NCI-H524 (cell line): ENCODE data around the gene NUFIP1.
"Not testable (repeated sequence)": the region's sequence is repeated elsewhere in the genome, so short reads cannot be mapped to it uniquely, and the experiment has no call there.

Experiments used
- DNase-seq, 2 experiments: peaks; one replicate each; lab custom pipeline; 2025; lab: John Stamatoyannopoulos, UW

Gene NUFIP1

DNA sequence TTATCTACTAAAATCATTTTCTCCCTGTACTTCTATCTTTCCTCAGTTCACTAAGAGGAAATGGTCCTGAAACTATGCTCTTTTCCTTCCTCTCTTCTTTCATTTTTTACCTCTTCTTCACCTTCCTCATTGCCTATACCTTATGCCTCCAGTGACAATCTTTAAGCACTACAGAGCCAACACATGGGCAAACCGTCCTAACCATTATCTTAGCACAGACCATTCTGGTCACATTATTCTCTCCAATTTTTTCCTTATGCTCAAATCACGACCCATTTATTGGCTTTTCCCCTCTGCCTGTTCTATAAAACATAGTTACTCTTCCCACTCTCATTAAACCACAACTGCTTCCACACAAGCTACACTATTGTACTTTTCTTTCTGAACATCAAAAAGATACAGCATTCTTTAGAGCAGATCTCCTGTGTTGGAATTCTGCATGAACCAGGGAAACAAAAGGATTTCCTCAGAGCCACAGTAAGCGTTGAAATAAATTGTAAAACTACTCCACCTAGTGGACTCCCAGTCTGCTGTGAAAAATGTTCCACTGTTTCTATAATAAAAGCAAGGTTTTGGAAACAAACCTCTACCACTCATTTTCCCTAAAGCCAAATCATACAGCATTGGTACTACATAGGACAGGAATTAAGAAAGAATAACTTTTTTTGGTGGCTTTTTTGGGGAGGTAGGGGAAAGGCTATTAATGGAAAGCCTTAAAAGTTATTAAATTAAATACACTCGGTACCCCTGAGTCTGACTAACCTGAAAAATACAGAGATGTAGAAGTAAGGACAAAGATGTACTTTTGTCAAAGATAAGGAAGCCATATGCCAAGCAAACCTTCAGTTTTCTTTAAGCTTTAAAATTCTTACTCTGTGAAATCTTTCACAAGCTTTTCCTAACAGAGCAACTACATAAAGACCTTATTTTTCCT, 19.5 kb downstream of the NUFIP1 start:
- peak in 1 of 2 experiments; percentile 59 for DNase-seq

DNA sequence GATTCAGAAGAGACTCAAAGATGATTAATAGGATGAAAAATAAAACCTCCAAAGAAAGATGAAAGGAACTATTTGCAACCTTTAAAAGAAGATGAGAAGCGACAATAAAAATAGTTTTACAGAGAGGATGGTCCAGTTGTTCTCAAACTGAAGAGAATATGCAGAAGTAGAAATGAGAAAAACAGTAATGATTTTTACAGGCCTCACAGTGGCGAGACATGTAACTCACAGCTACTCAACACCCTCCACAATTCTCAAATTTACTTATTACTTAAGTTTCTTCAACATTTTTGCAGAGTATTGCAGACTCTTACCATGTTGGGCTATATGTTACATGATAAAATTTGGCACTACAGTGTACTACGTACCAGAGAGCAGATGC, 20.8 kb downstream of the NUFIP1 start:
- DNase-seq, result no peak

DNA sequence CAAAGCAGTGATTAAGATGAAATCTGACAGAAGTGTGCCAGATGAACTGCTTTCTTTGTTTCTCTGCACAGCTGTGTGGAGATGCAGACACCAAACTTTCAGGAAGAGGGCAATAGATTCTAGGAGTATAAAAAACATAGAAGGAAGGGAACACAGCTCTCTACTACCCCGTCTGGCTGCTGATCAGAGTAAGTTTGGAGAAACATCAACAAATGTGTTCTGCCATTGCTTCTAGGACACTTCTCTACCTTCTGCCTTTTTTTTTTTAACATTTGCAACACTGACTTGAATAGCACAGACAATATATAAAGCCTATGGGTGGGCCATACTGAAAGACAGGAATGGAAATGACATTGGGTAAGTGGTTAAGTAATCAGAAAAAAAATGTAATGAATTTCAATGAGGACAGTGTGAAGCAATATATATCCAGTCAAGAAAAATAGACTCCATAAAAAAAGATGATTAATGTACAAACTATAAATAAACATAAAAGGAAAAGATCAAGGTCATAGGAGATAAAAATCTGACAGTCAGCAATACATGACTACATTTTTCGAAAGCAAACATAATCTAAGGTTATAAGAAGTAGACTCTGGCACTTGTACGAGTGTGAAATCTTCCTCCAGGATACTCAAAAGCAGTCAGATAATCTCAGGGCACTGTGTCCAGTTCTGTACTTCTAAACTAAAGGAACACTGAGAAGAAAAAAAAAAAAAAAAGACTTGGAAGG, 21.4 kb downstream of the NUFIP1 start:
- DNase-seq, result no peak

DNA sequence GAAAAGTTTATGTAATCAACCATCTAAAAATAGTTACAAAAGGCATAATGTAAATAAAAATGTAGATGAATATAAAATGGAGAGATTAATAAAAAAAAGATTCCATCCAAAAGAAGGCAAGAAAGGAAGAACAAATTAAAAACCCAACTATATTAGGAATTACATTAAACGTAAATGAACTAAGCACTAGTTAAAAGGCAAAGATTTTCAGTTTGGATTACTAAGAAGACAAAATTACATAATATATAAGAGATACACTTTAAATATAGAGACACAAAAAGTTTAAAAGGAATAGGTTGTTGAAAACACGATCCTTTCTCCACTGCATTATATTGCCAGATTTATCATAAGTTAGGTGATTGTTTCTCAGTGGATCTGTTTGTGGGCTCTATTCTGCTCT, 27.3 kb downstream of the NUFIP1 start:
- no peak for DNase-seq

DNA sequence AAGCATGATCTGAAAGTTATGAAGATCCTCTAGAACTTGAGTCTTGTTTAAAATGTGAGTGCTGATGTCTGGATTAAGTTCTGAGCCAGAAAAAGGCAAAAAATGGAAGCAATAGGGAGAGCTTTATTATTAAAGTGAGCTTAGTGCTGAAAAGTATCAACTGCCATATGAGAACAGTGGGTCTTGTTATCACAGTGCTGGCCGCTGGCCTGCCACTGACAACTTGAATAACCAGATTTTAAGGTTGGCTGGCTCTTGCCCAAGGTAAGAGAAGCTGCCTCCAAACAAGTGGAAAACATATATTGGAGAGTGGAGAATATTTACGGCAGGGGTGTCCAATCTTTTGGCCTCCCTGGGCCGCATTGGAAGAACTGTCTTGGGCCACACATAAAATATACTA, 33.9 kb downstream of the NUFIP1 start:
- DNase-seq, result no peak

DNA sequence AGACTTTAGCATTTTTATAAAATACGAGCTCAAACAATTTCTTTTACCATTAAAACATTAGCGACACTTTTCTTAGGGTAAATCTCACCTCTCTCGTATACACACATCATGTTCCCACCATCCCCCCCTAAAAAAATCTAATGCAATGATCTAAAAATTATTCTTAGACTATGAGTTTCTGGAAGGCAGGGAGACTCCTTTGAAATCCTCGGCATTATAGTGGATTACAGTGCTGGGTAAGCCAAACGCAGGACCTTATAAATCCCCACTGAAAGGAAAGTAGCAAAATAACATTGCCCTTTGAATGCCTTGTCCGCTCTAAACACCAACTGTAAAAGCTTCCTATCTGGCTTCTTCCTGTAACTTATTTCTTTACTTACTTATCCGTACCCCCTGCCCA, 35.0 kb downstream of the NUFIP1 start:
- no peak for DNase-seq

DNA sequence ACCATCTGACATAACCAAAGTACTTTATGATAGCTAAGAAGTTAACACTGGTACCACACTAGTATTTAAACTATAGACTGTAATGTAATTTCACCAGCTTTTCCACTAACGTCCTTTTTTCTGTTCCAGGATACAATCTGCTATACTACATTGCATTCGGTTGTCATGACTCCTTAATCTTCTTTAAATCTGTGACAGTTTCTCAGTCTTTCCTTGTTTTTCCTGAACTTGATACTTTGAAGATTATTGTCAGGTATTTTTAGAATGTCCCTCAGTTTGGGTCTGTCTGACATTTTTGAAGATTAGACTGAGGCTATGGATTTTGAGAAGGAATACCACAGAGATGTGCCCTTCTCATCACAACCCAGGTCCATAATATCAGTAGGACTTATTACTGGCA, 36.6 kb downstream of the NUFIP1 start:
- DNase-seq, result no peak

DNA sequence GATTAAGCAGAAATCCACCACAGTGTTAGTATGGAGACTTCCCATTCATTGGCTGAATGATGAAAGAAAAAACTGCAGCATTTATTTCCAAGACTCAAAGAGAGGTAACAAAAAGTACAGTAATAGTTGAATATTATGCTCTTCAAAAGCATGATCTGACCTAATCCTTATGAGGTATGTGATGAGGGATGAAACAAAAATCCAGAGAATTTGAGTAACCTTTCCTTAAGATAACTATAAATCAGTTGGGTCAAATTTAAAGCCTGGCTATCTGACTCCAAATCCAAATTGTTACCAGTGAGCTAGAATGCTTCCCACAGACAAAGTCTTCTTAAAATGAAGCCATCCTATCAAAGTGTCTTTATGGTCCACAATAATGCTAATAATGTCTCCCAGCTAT, 38.1 kb downstream of the NUFIP1 start:
- DNase-seq, result no peak

DNA sequence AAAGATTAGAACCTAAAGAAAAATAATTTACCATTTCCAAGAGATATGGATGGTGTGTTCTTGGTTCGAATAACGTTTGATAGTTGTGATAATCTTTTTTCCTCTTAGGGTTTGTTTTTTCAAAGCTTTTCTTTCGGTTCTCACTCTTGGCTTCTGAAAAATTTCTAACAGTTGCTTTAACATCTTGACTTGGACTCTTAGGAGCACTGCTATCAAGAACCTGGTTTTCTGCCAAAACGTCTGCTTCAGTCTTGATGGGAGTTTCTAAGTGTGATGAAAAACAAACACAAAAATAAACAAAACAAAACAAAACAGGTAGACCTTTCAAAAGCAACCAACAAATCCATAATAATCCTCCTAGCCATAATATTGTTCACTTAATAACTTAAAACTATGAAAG, 45.9 kb downstream of the NUFIP1 start:
- not testable (repeated sequence) for DNase-seq

DNA sequence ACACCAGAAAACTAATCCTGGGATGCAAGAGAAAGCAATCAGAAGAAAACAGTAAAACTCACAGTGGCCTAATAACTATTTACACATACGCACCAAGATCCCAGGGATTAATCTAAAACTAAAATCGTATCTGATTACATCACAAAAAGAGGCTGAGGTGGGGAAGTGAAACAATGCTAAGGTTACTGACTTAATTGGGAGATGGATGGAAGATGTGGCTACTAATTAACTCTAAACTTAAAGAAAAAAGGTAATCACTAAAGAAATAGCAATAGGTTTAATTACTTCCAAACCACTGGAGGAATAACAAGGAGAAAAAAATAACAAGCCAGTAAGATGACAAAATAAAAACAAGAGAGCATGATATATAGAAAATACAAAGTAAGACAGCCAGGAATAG, 50.4 kb downstream of the NUFIP1 start:
- DNase-seq, result no peak

DNA sequence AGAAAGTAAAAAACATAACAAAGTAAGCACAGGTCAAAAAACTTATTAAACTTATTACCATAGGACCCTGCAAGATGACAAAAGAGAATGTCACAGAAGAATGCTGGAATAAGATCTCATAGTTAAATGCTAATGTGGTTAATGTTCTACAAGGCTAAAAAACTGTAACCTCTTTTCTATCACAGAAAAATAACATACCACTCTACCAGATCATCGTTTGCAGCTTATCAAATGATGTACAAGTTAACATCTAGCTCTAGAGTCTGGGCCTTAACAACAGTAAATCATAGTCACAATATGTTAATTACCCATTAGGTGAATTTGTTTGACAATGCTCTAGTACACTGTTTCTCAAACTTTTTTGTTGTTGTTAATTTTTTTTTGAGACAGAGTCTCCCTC, 53.0 kb downstream of the NUFIP1 start:
- DNase-seq, result no peak

DNA sequence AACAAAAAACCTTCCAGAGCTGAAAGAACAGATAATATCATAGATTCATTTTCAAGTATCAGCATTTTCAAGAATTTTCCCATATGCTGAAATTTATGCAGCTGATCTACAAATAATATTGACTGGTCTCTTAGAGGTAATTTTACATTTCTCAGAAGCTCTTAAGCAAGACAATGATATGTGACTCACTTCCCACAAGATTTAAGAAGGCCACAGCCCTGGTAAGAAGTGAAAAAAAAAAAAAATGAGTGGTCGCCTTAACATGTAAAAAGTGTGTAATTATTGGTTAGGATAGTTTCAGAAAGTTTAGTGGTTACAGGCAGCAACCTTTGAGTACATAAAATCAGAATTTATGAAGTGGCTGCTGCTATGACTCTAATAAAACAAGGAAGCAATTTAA, 54.5 kb downstream of the NUFIP1 start:
- no peak for DNase-seq

DNA sequence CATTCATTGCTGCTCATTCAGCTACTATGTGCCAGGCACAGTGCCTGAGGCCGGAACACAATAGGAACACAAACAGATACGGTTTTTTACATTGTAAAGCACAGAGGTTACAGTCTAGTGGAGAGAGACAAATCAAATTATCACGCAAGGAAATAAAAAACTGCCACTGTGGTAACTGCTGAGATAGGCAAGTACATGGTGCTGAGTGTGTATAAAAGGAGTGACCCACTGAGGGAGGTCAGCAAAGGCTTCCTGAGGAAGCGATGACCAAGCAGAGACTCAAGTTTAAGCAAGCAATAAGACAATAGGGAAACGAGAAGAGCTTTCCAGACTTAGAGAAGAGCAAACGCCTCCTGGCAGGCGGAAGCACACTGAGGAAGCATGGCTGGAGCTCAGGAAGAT, 56.4 kb downstream of the NUFIP1 start:
- DNase-seq, result no peak

DNA sequence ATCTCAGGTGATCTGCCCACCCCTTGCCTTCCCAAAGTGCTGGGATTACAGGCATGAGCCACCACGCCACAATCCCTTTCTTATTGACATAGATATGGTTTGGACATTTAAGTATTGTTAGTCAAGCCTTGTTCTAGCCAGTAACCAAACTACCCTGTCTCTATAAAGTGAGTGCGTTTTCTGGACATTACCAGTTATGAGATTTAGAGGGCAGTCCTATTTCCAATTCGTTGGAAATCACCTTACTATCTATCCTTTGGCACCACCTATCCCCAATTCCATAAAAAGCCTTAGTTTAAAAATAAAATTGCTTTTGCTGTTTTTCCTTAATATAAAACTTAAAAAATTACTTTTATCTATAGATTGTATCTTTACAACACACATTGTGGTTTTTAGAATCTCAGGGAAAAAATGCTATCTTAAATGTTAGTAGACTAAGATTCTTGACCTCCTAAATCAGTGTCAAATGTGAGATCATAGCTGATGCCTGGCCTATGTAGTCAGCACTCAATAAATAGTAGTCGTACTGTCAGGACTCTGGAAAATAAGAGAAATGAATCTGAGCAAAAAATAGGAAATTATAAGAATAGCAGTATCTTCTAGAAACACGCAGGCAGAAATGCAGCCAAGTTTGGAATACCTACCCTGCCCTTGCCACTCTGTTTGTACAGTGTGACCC, 57.0 kb downstream of the NUFIP1 start:
- no peak for DNase-seq

DNA sequence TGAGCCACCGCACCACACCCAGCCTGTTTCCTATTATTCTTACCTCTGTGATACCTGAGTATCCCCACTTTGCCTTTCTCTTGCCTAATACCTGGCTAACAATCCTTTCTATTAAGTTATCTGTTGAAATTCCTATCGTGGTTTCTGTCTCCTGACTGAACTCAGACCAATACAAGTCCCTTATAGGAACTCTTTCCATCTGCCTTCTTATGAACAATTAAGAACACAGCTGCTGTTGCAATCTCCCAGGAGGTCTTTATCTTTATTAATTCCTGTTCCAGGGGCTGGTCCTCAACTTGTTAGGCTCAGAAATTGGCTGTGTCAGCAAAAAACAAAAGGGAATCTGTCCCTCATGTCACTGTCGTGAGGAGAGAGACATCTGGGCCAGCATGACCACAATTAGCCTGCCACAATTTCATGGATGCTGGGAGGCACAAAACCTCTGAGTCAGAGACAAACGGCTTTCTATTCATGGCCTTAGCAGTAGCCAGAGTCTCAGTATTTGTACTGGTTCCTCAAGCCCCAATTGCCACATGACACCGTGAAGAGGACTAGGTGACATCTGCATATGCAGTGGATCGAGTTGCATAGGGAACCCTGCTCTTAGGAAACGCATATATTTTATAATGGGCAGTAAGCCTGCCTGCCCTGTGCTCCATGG, 58.2 kb downstream of the NUFIP1 start:
- DNase-seq, result peak; percentile 48 to 91

DNA sequence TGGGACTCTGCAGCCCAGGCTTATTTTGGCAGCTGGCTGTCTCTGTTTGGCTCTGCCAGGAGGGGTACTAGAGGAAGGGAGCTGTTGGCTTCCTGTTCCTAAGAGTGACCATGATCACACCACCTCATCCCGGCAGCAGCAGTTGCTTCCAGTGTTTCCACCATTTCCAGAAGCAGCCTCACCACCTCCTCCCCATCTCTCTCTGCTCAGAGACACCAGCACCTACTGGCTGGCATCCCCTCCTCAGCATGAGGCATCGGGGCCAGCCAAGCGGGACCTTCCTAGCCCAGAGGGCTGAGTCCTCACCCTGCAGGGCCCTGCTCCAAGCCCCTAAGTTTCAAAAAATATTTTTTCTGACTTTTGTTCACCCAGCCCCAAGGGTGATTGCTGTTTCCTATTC, 59.0 kb downstream of the NUFIP1 start:
- DNase-seq, result no peak

DNA sequence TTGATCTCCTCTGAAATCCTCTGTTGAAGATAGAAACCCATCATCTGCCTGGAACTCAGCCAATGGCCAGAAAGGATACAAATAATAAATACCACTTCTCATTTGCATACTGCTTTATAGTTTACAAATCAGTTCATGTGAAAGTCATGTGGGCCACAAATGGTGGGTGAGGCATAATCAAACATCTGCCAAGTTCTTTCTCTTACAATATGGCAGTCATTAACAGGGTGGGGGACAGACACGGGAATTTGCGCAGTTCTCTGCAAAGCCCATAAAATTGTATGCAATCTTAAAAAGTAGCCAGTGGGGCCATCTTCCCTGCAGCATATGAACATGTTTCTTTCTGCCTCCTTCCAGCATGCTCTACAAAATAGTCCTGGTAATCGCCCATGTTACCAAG, 59.6 kb downstream of the NUFIP1 start:
- DNase-seq, result no peak

DNA sequence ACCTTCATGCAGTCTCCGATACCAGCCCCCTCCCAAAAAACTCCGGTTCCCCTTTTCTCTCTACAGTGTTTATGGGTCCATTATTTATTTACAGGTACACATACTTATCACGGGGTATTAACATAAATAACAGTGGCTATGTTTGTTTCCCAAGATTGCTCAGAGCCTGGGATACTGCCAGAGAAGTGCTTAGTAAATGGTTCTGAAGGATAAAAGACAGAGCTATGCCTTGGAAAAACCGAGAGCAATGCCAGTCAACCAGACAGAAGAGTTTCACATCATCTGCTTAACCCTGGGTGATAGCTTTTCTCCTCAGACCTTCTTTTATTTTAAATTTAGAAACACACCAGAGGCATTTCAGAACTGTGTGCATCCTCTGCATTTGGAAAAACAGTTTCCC, 61.3 kb downstream of the NUFIP1 start:
- no peak for DNase-seq

DNA sequence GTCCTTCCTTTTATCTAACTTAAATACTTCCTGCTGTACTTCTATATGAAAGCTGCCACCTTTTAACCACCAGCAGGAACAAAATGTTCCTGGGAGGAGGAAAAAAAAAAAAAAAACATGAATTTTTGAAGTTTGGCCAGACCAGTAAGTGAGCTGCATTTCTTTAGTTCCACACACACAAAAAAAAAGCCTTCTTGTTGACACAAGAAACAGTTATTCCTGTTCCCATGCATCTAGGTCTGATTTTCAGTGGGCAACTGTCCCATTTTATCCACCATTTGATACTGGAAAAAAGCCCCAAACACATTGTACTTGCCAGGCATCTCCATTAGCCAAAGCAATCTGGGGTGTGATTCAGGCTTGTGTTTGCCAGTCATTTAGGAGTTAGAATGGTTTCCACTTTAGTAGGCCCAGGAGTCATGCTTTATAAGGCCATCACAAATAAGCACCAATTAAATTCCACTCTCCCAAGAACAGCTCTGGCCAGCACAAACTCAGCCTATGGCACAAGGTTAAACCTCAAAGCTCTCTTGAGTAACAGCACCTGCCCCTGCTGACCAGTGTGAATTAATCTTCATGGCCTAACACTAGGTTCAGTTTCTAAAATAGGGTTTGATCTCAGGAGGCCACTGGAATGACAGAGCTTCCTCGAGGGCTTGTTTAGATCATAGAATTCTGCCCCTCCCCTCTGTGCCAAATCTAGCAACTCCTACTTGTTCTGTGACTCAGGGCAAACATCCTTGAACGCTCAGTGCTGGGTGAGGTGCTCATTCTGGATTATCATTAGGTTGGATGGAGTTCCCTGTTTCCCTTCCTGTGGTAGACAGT, 67.1 kb downstream of the NUFIP1 start:
- DNase-seq, result no peak

DNA sequence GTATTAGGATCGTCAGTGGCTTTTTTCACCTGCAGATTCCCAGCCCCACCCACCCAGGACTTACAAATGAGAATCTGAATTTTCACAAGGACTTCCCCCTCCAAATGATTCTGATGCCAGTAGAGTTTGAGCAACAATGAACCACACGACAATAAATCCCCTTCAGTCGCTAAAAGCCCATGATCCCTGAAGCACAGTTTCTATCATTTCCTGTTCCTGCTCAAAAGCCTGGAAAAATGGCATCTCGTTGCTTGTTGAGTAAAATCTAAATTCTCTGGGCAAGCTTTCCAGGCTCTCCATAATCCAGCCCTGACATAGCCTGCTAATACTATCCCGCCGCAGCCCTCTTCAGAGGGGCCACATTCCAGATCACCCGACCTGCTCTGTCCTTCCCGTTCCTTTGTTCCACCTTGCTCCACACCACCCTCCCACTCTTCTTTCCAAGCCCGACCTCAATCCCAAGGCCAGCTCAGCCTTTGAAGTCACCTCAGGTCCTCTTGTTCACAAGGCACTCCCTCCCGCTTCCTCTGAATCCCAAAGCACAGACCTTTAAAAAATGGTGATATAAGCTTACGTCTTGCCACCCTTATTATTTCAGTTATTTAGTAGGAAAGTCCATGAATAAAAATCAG, 67.9 kb downstream of the NUFIP1 start:
- no peak for DNase-seq

DNA sequence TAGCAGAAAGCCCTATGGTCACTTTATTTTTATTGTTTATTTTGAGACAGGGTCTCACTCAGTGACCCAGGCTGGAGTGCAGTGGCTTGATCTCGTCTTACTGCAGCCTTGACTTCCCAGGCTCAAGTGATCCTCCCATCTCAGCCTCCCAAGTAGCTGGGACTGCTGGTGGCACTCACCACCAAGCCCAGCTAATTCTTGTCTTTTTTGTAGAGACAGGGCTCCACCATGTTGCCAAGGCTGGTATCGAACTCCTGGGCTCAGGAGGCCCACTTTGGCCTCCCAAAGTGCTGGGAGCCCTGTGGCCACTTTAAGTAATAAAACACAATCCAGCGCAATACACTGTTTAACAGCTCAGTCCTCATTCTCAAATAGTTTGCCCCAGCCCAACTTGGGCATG, 69.3 kb downstream of the NUFIP1 start:
- DNase-seq, result no peak
